Urinary bladder (tissue), 4 donors: ENCODE results near the gene KREMEN1. TPM values are rescaled to one million over a fixed set of nuclear protein-coding genes. Genes with fewer than 3 reads are reported as not detected.

Experiments used
- DNase-seq: peaks from one replicate; pipeline ENCODE4 v3.0.0-alpha.2; 2015; ENCODE audit errors: extremely low spot score
- H3K27ac ChIP-seq: one replicate; pipeline ENCODE4 v1.5.1; 2013; ENCODE audit warnings: low read depth, mild to moderate bottlenecking, moderate library complexity
- H3K36me3 ChIP-seq: one replicate; pipeline ENCODE4 v1.6.1; 2013; ENCODE audit warnings: mild to moderate bottlenecking, moderate library complexity; ENCODE audit not compliant: insufficient read depth
- H3K4me1 ChIP-seq: one replicate; pipeline ENCODE4 v1.6.1; 2013; ENCODE audit warnings: mild to moderate bottlenecking, moderate library complexity; ENCODE audit not compliant: insufficient read depth
- H3K4me3 ChIP-seq: one replicate; pipeline ENCODE4 v1.5.1; 2013; ENCODE audit warnings: low read depth, low read length
- WGBS: extraction: QIAGEN DNeasy Blood & Tissue Kit; methylation state at CpG from one replicate; pipeline ENCODE4 v1.1.7; 2013; 5-methylcytosine and 5-hydroxymethylcytosine counted together
- polyA plus RNA-seq: library from polyadenylated mRNA; stranded (reverse); fragments of 200-250 nt; gene quantifications from one replicate; pipeline ENCODE4 v1.2.3, GENCODE V29; 2013
- total RNA-seq: library from RNA; depleted of rRNA; stranded (reverse); fragments of >200 nt; gene quantifications from one replicate; pipeline ENCODE4 v1.2.3, GENCODE V29; 2014
- donor health status: healthy with polysubstance abuse.
- donor health status: healthy.

Gene KREMEN1
- total and polyA plus RNA-seq, 2 donors = 10.1 to 16.7 TPM

GRCh38 chr22:29146091-29146560, 73.3 kb downstream of the KREMEN1 start:
- H3K36me3 ChIP-seq = no peaks in the 10 kb centered on the region
- H3K27ac ChIP-seq = no peak overlapping the region
- H3K4me3 ChIP-seq = no peak overlapping the region
- no peaks in the 10 kb centered on the region for H3K4me1 ChIP-seq
- no peak for DNase-seq
- WGBS = 83% methylated on average over 14 of the region's 14 CpGs

DNA sequence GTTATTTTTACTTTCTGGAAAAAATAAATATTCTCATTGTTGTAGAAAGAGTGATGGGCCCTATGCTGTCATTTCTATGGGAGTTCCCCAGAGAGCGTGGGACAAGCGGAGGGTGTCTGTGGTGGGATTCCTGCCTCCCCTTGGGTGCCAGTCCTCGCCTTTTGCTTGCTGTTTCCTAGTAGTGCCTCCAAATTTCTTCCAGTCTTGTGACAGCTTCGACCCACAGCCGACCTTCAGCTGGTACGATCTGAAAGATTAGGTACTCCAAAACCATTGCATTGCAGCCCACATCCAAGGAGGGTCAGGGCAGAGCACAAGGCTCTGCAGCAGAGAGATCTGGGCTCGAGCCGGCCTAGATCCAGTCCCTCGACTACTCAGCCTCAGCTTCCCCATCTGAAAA, 73.9 kb downstream of the KREMEN1 start:
- no peaks in the 10 kb centered on the region for H3K4me1 ChIP-seq
- 83% methylated on average over 9 of the region's 9 CpGs for WGBS
- H3K27ac ChIP-seq = no peak overlapping the region
- H3K36me3 ChIP-seq = no peaks in the 10 kb centered on the region
- no peak overlapping the region for H3K4me3 ChIP-seq
- DNase-seq = no peak

DNA sequence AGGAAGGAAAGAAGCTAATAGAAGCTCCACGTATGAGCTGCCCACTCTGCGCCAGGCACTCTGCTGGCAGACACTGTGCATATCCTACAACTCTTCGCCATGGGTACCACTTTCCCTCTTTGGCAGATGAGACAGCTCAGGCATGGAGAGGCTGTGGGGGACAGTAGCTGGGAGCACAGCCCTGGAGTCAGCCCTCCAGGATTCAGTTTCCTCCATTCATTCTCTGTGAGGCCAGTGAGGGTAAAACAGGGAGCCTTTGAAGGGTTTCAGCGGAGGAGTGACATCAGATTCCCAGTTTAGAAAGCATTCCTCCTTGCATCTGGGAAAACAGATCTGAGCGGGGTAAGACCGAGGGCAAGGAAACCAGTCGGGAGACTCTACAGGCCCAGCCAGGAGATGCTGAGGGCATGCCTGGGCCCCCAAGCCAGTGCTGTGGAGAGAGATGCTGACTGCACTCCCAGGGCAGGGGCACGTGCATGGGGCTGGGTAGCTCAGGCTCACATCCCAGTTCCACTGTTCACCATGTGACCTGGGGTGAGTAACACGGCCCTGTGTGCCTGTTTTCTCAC, 74.6 kb downstream of the KREMEN1 start:
- no peaks in the 10 kb centered on the region for H3K4me1 ChIP-seq
- DNase-seq = no peak
- no peak overlapping the region for H3K27ac ChIP-seq
- 68% methylated on average over 9 of the region's 9 CpGs for WGBS
- no peaks in the 10 kb centered on the region for H3K36me3 ChIP-seq
- no peak overlapping the region for H3K4me3 ChIP-seq

- 88% methylated on average over 6 of the region's 6 CpGs for WGBS
- Histone ChIP-seq H3K36me3 (no peaks in the 10 kb centered on the region), H3K27ac (no peak overlapping the region), H3K4me3 (no peak overlapping the region), H3K4me1 (no peaks in the 10 kb centered on the region)
- no peak for DNase-seq
These were observed 75.2 kb downstream of the KREMEN1 start for GRCh38 chr22:29148036-29148435.

DNA sequence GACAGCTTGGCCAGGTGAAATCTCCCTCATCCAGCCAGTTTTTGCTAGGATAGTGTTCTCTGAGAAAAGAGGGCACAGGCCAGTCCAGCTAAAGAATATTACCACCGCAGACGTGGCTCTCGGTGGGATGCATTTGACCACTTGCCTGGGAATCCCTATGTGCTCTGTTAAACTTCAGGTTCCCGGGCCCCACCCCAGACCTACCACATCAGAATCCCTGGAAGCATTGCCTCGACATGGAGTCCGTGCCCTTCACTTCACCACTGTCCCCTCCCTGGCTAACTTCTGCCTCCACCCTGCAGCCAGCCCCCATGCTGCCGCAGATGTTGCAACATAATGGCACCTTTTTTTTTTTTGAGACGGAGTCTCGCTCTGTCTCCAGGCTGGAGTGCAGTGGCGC, 76.0 kb downstream of the KREMEN1 start:
- DNase-seq = no peak
- no peak overlapping the region for H3K4me3 ChIP-seq
- no peaks in the 10 kb centered on the region for H3K4me1 ChIP-seq
- 95% methylated on average over 10 of the region's 10 CpGs for WGBS
- H3K36me3 ChIP-seq = no peaks in the 10 kb centered on the region
- no peak overlapping the region for H3K27ac ChIP-seq

GRCh38 chr22:29149841-29150555, 77.2 kb downstream of the KREMEN1 start:
- H3K36me3 ChIP-seq = no peaks in the 10 kb centered on the region
- WGBS = 85% methylated on average over 16 of the region's 16 CpGs
- H3K4me1 ChIP-seq = no peaks in the 10 kb centered on the region
- DNase-seq = no peak
- no peak overlapping the region for H3K4me3 ChIP-seq
- H3K27ac ChIP-seq = no peak overlapping the region

DNA sequence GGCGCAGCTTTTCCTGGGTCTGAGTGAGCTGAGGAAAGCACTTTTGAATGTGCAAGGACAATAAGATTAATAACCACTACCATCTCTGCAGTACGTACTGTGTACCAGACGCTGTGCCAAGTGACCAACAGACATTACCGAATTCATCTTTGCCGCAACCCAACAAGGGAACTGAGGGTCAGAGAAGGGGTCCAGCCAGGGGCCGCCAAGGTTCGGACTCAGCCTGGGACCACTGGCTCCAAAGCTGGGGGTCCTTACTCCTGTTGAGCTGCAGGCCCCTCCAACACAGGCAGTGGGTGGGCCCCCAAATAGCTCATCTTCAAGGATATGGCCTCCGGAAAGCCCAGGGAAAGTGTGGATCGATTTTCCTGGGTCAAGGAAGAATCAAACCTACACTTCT, 77.9 kb downstream of the KREMEN1 start:
- Histone ChIP-seq H3K4me1 (no peaks in the 10 kb centered on the region), H3K27ac (no peak overlapping the region), H3K4me3 (no peak overlapping the region), H3K36me3 (no peaks in the 10 kb centered on the region)
- no peak for DNase-seq
- 96% methylated on average over 9 of the region's 9 CpGs for WGBS

DNA sequence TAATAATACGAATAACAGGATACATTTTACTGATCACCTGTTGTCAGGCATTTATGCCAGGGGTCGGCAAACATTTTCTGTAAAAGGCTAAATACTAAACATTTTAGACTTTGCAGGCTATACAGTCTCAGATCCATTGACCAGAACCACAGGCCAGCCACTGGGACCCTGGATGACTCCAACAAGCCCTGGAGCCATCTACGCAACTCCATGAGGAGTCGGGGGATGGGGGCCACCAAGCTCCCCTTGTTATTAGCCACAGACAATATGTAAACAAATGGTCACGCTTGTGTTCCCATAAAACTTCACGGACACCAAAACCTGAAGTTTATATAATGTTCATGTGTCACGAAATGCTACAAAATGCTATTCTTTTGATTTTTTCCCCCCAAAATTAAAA, 78.5 kb downstream of the KREMEN1 start:
- H3K36me3 ChIP-seq = no peaks in the 10 kb centered on the region
- H3K4me3 ChIP-seq = no peak overlapping the region
- WGBS = 93% methylated on average over 7 of the region's 7 CpGs
- H3K27ac ChIP-seq = no peak overlapping the region
- H3K4me1 ChIP-seq = no peaks in the 10 kb centered on the region
- no peak for DNase-seq

- no peak overlapping the region for H3K4me3 ChIP-seq
- H3K36me3 ChIP-seq = no peaks in the 10 kb centered on the region
- WGBS = 34% methylated on average over 13 of the region's 13 CpGs
- no peak for DNase-seq
- peak overlapping the region; percentile 11 for H3K27ac ChIP-seq
- H3K4me1 ChIP-seq = no peaks in the 10 kb centered on the region
These were observed 79.5 kb downstream of the KREMEN1 start for GRCh38 chr22:29152045-29152953.

DNA sequence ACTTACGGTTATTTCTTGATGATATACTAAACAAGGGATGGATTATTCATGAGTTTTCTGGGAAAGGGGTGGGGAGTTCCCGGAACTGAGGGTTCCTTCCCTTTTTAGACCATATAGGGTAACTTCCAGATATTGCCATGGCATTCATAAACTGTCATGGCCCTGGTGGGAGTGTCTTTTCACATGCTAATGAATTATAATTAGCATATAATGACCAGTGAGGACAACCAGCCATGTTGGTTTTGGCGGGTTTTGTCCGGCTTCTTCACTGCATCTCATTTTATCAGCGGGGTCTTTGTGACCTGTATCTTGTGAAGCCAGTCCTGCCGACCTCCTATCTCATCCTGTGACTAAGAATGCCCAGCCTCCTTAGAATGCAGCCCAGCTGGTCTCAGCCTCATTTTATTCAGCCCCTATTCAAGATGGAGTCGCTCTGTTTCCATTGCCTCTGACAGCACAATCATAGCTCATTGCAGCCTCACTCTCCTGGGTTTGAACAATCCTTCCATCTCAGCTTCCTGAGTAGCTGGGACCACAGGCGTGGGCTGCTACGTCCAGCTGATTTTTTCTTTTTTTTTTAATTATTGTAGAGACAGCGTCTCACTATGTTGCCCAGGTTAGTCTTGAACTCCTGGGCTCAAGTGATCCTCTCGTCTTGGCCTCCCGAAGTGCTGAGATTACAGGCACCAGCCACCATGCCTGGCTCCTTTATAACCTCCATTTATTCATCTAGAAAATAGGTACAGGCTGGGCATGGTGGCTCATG, 80.3 kb downstream of the KREMEN1 start:
- no peak for DNase-seq
- WGBS = 83% methylated on average over 12 of the region's 12 CpGs
- Histone ChIP-seq H3K4me1 (no peaks in the 10 kb centered on the region), H3K36me3 (no peaks in the 10 kb centered on the region), H3K4me3 (no peak overlapping the region), H3K27ac (peak overlapping the region; percentile 11)

DNA sequence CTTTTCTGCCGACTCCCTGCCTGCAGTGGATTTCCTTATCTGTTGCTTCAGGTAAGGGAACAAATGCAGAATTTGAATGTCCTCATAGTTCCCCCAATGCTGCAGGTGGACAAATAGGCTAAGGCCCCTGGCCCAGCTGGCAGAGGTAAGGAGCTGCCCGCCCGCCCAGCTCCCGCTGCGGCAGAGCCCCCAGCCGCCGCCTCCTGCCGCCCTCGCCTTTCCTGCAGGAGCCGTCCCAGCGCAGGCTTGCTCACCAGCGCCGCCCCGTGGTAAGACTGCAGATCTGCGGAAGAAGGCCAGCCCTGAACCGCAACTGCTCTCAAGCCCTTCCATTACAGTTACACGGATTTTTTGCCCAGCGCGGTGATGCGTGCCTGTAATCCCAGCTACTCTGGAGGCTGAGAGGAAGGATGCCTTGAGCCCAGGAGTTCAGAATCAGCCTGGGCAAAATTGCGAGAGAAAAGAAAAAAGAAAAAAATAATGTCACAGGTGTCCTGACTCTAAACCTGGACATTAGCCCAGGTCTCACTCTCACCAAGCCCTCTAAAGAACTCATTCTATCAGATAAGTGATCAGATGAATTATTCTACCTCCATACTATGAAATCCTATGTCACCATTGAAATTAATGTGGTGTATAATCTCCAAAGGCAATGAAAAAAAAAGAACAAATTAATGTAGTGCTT, 81.7 kb downstream of the KREMEN1 start:
- Histone ChIP-seq H3K36me3 (no peaks in the 10 kb centered on the region), H3K4me3 (no peak overlapping the region), H3K4me1 (no peaks in the 10 kb centered on the region), H3K27ac (no peak overlapping the region)
- WGBS = 5% methylated on average over 21 of the region's 21 CpGs
- DNase-seq = no peak

DNA sequence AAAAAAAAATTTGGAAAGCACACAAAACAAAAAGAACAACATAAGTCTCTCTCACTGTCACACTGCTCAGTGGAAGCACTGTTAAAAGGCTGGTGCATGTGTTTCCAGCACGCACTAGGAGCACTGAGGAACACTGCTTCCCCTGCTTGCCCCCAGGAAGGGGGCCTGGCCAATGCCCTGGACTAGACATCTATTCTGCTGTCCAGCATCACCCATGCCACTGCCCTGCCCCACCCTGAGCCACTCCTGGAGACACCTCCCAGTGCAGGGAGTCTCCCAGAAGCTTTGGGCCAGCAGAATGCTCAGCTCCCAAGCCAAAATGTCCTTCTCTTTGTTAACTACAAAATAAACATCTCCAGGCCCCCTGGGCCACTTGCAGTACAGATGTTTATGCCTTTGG, 83.1 kb downstream of the KREMEN1 start:
- no peak for DNase-seq
- H3K4me1 ChIP-seq = no peaks in the 10 kb centered on the region
- no peaks in the 10 kb centered on the region for H3K36me3 ChIP-seq
- 95% methylated on average over 1 of the region's 1 CpG for WGBS
- H3K27ac ChIP-seq = no peak overlapping the region
- no peak overlapping the region for H3K4me3 ChIP-seq

DNA sequence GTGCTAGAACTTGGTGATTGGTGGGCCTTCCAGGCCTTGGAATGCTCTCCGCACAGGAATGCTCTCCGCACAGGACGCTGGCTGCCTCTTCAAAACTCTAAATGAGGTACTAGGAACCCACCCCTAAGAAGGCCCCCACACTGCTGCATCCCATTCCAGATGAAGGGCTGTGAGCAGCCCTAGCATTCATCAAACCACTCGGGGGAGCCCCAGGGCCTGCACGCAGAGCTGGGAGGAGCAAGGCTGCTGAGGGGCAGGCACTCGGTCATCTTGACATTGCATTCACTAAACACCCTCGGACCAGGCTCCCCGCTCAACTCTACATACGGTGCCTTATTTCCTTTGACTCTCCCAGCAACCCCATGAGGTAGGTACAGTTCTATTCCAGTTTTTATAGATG, 83.7 kb downstream of the KREMEN1 start:
- Histone ChIP-seq H3K4me3 (no peak overlapping the region), H3K36me3 (no peaks in the 10 kb centered on the region), H3K4me1 (no peaks in the 10 kb centered on the region), H3K27ac (no peak overlapping the region)
- DNase-seq = no peak
- 78% methylated on average over 9 of the region's 9 CpGs for WGBS
